ENCODE measurements around the gene TMEM259. TPM values are rescaled to one million over a fixed set of nuclear protein-coding genes. Genes with fewer than 3 reads are reported as not detected.

The TMEM259 gene
- total RNA-seq, 2 experiments from 2014 or later: 183 to 195 TPM

DNA sequence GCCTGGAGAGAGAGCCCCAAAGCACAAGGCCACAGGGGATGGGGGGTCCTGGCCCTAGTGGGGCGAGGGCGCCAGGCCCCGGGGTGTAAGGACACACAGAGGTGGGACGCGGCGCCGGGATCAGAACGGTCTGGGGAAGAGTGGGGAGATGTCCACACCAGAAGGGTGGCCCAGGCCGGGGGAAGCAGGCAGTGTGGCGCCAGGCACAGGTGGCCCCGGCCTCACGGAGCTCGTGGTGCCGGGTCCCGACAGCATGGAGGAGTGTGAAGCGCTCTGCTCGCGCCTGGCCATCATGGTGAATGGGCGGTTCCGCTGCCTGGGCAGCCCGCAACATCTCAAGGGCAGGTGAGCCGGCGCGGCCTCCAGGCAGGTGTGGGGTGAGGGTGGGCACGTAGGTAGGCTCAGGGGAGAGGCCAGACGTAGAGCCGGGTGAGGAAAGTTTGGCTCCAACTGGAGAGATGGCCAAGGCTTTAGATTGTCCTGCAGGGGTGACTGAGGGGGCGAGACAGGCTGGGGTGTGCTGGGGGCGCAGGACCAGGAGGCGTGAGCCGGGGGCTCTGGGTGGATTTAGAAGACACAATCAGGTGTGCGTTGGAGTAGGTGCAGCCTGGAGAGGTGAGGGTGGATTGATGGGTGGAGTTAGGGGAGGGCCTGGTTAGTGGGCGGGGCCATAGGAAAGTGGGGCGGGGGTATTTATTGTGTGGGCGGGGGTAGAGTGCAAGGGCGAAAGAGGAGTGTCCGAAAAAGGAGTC is 43.2 kb upstream of the TMEM259 start:
- Mint-ChIP-seq H3K4me1 (peaks cover 38% of the 10 kb centered on the region), H3K4me3 (no peak overlapping the region), H3K27me3 (no peaks in the 10 kb centered on the region), H3K36me3 (ENCODE audit: low read depth) (peaks cover 27% of the 10 kb centered on the region), H3K9me3 (no peaks in the 10 kb centered on the region), H3K27ac (no peak overlapping the region)
- ChIA-PET POLR2A (no interaction called here), CTCF (interaction anchor here (0.9 to 4.7 kb wide), 20 partner anchors 8 to 200 kb away, joined by 3 to 72 read pairs (median 6); partner anchors contain the start of gene CNN2)
- DNase-seq: no peak

DNA sequence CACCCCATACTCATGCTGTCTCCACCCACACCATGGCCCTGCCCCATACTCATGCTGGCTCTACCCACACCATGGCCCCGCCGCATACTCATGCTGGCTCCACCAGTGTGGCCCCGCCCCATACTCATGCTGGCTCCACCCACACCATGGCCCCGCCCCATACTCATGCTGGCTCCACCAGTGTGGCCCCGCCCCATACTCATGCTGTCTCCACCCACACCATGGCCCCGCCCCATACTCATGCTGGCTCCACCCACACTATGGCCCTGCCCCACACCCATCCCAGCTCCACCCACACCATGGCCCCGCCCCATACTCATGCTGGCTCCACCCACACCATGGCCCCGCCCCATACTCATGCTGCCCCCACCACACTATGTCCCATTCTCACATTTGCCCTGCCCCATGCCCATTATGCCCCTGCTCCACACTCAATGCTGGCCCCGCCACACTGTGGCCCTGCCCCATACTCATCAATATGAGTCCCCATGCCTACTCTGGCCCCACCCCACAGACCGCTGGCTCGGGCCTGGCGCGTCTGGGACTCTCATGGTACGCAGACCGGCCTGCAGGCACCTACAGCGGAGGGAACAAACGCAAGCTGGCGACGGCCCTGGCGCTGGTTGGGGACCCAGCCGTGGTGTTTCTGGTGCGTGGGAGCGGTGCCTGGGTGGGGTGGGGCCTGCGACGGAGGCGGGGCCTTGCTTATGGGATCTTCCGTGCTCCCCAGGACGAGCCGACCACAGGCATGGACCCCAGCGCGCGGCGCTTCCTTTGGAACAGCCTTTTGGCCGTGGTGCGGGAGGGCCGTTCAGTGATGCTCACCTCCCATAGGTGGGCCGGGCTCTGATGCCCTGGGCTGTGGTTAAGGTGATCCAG is 42.3 kb upstream of the TMEM259 start:
- H3K9me3 Mint-ChIP-seq: no peaks in the 10 kb centered on the region
- CTCF ChIA-PET: interaction anchor here (1.3 to 1.5 kb wide), 2 partner anchors 21 to 181 kb away, joined by 3 to 4 read pairs; no protein-coding TSS in a partner anchor
- DNase-seq: peak; percentile 65
- H3K36me3 Mint-ChIP-seq (ENCODE audit: low read depth): peaks cover 24% of the 10 kb centered on the region
- H3K4me3 Mint-ChIP-seq: no peak overlapping the region
- peak overlapping the region; percentile 74 for H3K27ac Mint-ChIP-seq
- POLR2A ChIA-PET: no interaction called here
- no peaks in the 10 kb centered on the region for H3K27me3 Mint-ChIP-seq
- H3K4me1 Mint-ChIP-seq: peaks cover 36% of the 10 kb centered on the region

DNA sequence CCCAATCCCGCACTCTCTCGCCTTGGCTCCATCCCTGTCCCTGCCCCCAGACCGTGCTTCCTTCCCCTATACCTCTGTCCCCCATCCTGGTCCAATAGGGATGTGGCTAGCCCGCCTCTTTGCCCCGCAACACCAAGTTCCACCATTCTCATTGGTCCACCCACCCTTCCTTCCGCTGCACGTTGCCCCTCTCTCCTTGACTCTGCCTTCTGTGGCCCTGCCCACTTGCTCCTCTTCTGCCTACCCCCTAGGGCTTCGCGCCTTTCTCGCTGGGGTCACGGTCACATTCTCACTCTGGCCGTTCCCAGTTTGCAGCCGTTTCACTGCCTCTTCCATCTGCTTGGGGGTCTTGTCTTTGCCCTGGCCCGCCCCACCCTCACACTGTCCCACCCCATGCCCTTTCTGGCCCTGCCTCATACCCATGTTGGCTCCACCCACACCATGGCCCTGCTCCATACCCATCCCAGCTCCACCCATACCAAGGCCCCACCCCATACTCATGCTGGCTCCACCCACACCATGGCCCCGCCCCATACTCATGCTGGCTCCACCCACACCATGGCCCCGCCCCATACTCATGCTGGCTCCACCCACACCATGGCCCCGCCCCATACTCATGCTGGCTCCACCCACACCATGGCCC is 41.6 kb upstream of the TMEM259 start:
- Mint-ChIP-seq H3K36me3 (ENCODE audit: low read depth) (peaks cover 29% of the 10 kb centered on the region), H3K27ac (no peak overlapping the region), H3K4me1 (peaks cover 42% of the 10 kb centered on the region), H3K4me3 (no peak overlapping the region), H3K27me3 (no peaks in the 10 kb centered on the region), H3K9me3 (peaks cover under 1% of the 10 kb centered on the region)
- POLR2A ChIA-PET: no interaction called here
- DNase-seq: no peak
- CTCF ChIA-PET: interaction anchor here (0.6 kb wide), 2 partner anchors 17 to 131 kb away, joined by 3 to 4 read pairs; no protein-coding TSS in a partner anchor

DNA sequence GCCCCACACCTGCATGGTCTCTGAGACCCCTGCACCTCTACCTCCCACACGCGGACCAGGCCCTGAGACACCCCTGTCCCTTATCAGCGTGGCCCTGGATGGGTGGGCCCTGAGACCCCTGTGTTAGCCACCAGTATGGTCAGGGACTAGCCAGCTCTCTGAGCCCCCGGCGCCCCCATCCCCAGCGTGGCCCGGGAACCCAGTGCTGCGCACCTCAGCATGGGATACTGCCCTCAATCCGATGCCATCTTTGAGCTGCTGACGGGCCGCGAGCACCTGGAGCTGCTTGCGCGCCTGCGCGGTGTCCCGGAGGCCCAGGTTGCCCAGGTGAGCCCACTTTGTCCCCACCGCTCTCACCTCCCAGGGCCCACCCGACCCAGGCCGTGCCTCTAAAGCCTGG is 41.1 kb upstream of the TMEM259 start:
- ChIA-PET CTCF (interaction anchor here (0.6 kb wide), 2 partner anchors 18 to 132 kb away, joined by 3 to 4 read pairs; no protein-coding TSS in a partner anchor), POLR2A (no interaction called here)
- DNase-seq: no peak
- Mint-ChIP-seq H3K27ac (no peak overlapping the region), H3K36me3 (ENCODE audit: low read depth) (peaks cover 35% of the 10 kb centered on the region), H3K4me1 (peaks cover 47% of the 10 kb centered on the region), H3K27me3 (no peaks in the 10 kb centered on the region), H3K4me3 (no peak overlapping the region), H3K9me3 (peaks cover 3% of the 10 kb centered on the region)

DNA sequence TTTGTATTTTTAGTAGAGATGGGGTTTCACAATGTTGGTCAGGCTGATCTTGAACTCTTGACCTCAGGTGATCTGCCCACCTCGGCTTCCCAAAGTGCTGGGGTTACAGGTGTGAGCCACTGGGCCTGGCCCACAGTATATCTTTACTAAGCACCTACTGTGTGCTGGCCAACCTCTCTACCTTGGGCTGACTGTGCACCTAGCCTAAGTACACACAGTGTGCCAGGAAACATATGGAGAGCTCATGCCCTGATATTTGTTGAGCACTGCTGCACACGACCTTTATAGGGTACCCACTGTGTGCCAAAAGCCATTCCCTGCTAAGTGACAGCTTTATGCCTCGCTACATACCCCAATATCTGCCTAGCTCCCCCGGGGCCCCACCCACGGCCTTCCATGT is 39.8 kb upstream of the TMEM259 start:
- H3K4me1 Mint-ChIP-seq: peaks cover 45% of the 10 kb centered on the region
- no peak overlapping the region for H3K4me3 Mint-ChIP-seq
- POLR2A ChIA-PET: no interaction called here

DNA sequence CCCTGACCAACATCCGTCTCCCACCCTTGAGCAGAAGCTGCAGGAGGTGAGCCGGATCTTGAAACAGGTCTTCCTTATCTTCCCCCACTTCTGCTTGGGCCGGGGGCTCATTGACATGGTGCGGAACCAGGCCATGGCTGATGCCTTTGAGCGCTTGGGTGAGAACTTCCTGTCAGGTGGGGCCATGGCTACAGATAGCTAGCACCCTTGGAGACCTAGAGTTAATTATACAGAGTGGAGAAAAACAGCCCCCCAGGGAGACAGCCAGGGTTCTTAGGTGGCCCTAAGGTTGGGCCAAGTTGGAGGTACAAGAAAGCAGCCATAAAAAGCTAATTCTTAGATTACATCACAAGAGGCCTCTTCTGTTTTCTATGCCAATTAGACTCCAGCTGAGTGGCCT is 37.2 kb upstream of the TMEM259 start:
- H3K27me3 Mint-ChIP-seq: no peaks in the 10 kb centered on the region
- POLR2A ChIA-PET: no interaction called here
- H3K9me3 Mint-ChIP-seq: peaks cover 3% of the 10 kb centered on the region
- H3K4me3 Mint-ChIP-seq: no peak overlapping the region
- H3K4me1 Mint-ChIP-seq: peaks cover 28% of the 10 kb centered on the region
- no peak for DNase-seq
- no peak overlapping the region for H3K27ac Mint-ChIP-seq
- H3K36me3 Mint-ChIP-seq (ENCODE audit: low read depth): peaks cover 51% of the 10 kb centered on the region
- CTCF ChIA-PET: no interaction called here

More for the DNA sequence above, 39.8 kb upstream of the TMEM259 start:
- Mint-ChIP-seq H3K36me3 (ENCODE audit: low read depth) (peaks cover 46% of the 10 kb centered on the region), H3K27ac (no peak overlapping the region), H3K27me3 (no peaks in the 10 kb centered on the region), H3K9me3 (peaks cover 3% of the 10 kb centered on the region)
- CTCF ChIA-PET: interaction anchor here (0.6 to 1.6 kb wide), 4 partner anchors 10 to 37 kb away, joined by 3 to 7 read pairs (median 4); no protein-coding TSS in a partner anchor
- no peak for DNase-seq

DNA sequence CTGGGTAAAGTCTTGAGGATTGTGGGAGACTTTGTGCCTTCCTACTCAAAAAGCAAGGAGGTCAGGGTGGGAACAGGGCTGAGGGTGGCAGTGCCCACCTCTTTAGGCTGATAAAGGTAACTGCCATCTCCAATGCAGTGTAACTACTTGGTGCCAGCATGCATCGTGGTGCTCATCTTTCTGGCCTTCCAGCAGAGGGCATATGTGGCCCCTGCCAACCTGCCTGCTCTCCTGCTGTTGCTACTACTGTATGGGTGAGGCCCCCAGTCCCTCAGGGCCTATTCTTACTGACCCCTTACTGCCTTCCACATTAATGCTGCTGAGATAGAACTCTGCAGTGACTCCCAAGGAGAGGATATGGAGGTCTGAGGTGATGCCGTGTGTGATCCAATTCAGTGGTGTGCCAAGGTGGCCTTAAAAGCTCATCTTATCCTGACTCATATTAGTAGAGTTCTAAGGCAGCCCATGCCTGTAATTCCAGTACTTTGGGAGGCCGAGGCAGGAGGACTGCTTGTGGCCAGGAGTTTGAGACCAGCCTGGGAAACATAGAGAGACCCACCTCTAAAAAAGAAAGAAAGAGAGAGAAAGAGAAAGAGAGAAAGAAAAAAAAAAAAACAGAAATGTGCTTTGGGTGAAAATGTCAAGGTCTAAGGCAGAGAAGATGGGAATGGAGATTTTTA is 36.4 kb upstream of the TMEM259 start:
- Mint-ChIP-seq H3K9me3 (peaks cover 3% of the 10 kb centered on the region), H3K4me3 (no peak overlapping the region), H3K27me3 (no peaks in the 10 kb centered on the region), H3K27ac (peak overlapping the region; percentile 42), H3K4me1 (peaks cover 30% of the 10 kb centered on the region), H3K36me3 (ENCODE audit: low read depth) (peaks cover 48% of the 10 kb centered on the region)
- peak; percentile 39 for DNase-seq
- CTCF ChIA-PET: interaction anchor here (2.0 kb wide), 1 partner anchor 8 kb away, joined by 11 read pairs; no protein-coding TSS in a partner anchor
- POLR2A ChIA-PET: no interaction called here

DNA sequence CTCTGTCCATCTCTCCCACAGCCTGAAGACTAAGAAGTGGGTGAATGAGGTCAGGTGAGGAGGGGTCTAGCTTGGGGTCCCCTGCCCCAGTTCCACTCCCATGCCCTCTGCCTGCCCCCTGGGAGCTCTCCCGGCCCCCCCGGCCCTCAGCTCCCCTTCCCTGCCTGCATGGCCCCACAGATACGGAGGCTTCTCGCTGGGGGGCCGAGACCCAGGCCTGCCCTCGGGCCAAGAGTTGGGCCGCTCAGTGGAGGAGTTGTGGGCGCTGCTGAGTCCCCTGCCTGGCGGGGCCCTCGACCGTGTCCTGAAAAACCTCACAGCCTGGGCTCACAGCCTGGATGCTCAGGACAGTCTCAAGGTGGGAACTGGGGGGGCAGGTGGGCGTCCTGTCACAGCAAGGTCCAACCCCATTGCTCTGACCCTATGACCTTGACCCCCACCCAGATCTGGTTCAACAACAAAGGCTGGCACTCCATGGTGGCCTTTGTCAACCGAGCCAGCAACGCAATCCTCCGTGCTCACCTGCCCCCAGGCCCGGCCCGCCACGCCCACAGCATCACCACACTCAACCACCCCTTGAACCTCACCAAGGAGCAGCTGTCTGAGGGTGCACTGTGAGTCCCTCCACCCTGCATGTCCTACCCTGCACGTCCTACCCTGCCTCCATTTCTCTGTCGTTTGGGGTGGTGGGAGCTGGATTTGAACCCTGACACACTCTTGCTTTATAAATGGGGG is 35.1 kb upstream of the TMEM259 start:
- Mint-ChIP-seq H3K27me3 (no peaks in the 10 kb centered on the region), H3K4me3 (no peak overlapping the region), H3K4me1 (peaks cover 33% of the 10 kb centered on the region), H3K9me3 (peaks cover 3% of the 10 kb centered on the region), H3K36me3 (ENCODE audit: low read depth) (peaks cover 48% of the 10 kb centered on the region), H3K27ac (no peak overlapping the region)
- no peak for DNase-seq
- POLR2A ChIA-PET: no interaction called here
- CTCF ChIA-PET: interaction anchor here (0.6 to 2.0 kb wide), 4 partner anchors 9 to 31 kb away, joined by 3 to 11 read pairs (median 3); no protein-coding TSS in a partner anchor

DNA sequence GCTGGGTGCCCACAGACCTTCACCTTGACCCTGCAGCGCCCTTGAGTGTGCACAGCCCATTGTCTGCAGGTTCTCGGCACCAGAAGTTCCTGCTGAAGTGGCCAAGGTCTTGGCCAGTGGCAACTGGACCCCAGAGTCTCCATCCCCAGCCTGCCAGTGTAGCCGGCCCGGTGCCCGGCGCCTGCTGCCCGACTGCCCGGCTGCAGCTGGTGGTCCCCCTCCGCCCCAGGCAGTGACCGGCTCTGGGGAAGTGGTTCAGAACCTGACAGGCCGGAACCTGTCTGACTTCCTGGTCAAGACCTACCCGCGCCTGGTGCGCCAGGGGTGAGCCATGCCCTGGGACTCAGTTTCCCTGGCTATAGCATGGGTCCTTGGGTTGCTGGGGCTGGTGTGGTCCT is 34.1 kb upstream of the TMEM259 start:
- H3K9me3 Mint-ChIP-seq: peaks cover 3% of the 10 kb centered on the region
- peaks cover 48% of the 10 kb centered on the region for H3K36me3 Mint-ChIP-seq (ENCODE audit: low read depth)
- no peak overlapping the region for H3K27ac Mint-ChIP-seq
- DNase-seq: no peak
- no peak overlapping the region for H3K4me3 Mint-ChIP-seq
- ChIA-PET POLR2A (no interaction called here), CTCF (interaction anchor here (1.7 kb wide), 1 partner anchor 10 kb away, joined by 8 read pairs; no protein-coding TSS in a partner anchor)
- H3K4me1 Mint-ChIP-seq: peaks cover 33% of the 10 kb centered on the region
- H3K27me3 Mint-ChIP-seq: no peaks in the 10 kb centered on the region

DNA sequence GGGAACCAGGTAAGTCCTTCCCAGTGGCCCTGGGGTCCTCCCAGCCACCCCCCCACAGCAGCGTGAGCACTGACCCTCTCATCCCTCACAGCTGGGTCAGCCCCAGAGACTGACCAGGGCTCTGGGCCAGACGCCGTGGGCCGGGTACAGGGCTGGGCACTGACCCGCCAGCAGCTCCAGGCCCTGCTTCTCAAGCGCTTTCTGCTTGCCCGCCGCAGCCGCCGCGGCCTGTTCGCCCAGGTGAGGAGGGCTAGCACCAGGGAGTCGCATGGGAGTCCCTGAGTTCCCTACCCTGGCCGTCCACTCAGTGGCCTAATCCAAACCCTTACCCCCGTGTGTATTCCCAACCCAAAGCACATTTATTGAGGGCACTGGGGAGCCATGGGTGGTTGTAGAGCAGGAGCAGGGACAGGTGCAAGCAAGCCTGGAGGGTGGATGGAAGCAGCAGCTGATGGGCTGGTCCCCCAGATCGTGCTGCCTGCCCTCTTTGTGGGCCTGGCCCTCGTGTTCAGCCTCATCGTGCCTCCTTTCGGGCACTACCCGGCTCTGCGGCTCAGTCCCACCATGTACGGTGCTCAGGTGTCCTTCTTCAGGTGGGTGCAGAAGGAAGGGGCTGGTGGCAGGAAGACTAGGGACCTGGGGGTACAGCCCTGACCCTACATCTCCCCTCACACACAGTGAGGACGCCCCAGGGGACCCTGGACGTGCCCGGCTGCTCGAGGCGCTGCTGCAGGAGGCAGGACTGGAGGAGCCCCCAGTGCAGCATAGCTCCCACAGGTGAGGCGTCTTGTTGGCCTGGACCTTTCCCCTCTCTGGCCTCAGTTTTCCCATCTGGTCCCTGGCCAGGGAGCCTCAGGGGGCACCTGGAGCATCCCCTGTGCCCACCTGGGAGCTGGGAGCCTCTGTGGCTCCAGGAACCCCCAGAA is 33.4 kb upstream of the TMEM259 start:
- peaks cover 33% of the 10 kb centered on the region for H3K4me1 Mint-ChIP-seq
- DNase-seq: no peak
- ChIA-PET CTCF (interaction anchor here (1.7 kb wide), 1 partner anchor 11 kb away, joined by 8 read pairs; no protein-coding TSS in a partner anchor), POLR2A (no interaction called here)
- H3K36me3 Mint-ChIP-seq (ENCODE audit: low read depth): peaks cover 43% of the 10 kb centered on the region
- H3K9me3 Mint-ChIP-seq: peaks cover 3% of the 10 kb centered on the region
- H3K27me3 Mint-ChIP-seq: no peaks in the 10 kb centered on the region
- H3K27ac Mint-ChIP-seq: no peak overlapping the region
- H3K4me3 Mint-ChIP-seq: no peak overlapping the region
